CMK (cell line): ENCODE measurements around the gene CDC25B.

ENCODE experiments used
- DNase-seq: peaks from one replicate; pipeline ENCODE4 v3.0.0-alpha.2; 2010; ENCODE audit warnings: low read depth

CDC25B gene

GRCh38 chr20:3804254-3804751 is 8.2 kb downstream of the CDC25B start:
- no peak for DNase-seq

GRCh38 chr20:3804781-3805180 is 8.7 kb downstream of the CDC25B start:
- DNase-seq, result no peak

- no peak for DNase-seq
Measured at GRCh38 chr20:3808544-3808943, 12.4 kb downstream of the CDC25B start.

GRCh38 chr20:3811467-3812258 is 15.6 kb downstream of the CDC25B start:
- DNase-seq, result peak; percentile 72

GRCh38 chr20:3812259-3812681 is 16.2 kb downstream of the CDC25B start:
- no peak for DNase-seq

GRCh38 chr20:3812975-3813847 is 17.1 kb downstream of the CDC25B start:
- DNase-seq, result no peak

GRCh38 chr20:3813848-3814581 is 17.9 kb downstream of the CDC25B start:
- DNase-seq, result no peak

GRCh38 chr20:3814928-3815495 is 18.9 kb downstream of the CDC25B start:
- no peak for DNase-seq

GRCh38 chr20:3815703-3816315 is 19.7 kb downstream of the CDC25B start:
- no peak for DNase-seq

- DNase-seq, result peak; percentile 65
Measured at GRCh38 chr20:3818155-3819151, 22.3 kb downstream of the CDC25B start.

- no peak for DNase-seq
Measured at GRCh38 chr20:3819411-3820047, 23.4 kb downstream of the CDC25B start.

- DNase-seq, result peak; percentile 97
Measured at GRCh38 chr20:3820048-3820900, 24.2 kb downstream of the CDC25B start, which contains the start of gene AP5S1. Gene AP5S1, plus strand, starts transcription at chr20:3820547. Its CDS starts 1,571 bp downstream, at chr20:3822118.

- no peak for DNase-seq
Measured at GRCh38 chr20:3820901-3821727, 25.0 kb downstream of the CDC25B start.

GRCh38 chr20:3821996-3822395 is 25.9 kb downstream of the CDC25B start:
- no peak for DNase-seq

- no peak for DNase-seq
Measured at GRCh38 chr20:3823881-3824280, 27.8 kb downstream of the CDC25B start.

GRCh38 chr20:3825526-3825925 is 29.4 kb downstream of the CDC25B start:
- DNase-seq, result no peak

GRCh38 chr20:3826420-3826819 is 30.3 kb downstream of the CDC25B start:
- no peak for DNase-seq

- DNase-seq, result no peak
Measured at GRCh38 chr20:3828798-3829197, 32.7 kb downstream of the CDC25B start.
